ENCODE data around the gene CHD5. TPM values are rescaled to one million over a fixed set of nuclear protein-coding genes. Genes with fewer than 3 reads are reported as not detected.

Gene CHD5
- total RNA-seq, 4 donors from 2014 or later = 0.15 to 0.94 (median 0.26) TPM

GRCh38 chr1:6162773-6163172, 17.3 kb downstream of the CHD5 start:
- no peaks in the 10 kb centered on the region for H3K27me3 ChIP-seq
- H3K27ac ChIP-seq = no peak overlapping the region
- no peak overlapping the region for H3K4me3 ChIP-seq (replicated peaks in 1 of 3)
- TF ChIP-seq, protein P1, sequence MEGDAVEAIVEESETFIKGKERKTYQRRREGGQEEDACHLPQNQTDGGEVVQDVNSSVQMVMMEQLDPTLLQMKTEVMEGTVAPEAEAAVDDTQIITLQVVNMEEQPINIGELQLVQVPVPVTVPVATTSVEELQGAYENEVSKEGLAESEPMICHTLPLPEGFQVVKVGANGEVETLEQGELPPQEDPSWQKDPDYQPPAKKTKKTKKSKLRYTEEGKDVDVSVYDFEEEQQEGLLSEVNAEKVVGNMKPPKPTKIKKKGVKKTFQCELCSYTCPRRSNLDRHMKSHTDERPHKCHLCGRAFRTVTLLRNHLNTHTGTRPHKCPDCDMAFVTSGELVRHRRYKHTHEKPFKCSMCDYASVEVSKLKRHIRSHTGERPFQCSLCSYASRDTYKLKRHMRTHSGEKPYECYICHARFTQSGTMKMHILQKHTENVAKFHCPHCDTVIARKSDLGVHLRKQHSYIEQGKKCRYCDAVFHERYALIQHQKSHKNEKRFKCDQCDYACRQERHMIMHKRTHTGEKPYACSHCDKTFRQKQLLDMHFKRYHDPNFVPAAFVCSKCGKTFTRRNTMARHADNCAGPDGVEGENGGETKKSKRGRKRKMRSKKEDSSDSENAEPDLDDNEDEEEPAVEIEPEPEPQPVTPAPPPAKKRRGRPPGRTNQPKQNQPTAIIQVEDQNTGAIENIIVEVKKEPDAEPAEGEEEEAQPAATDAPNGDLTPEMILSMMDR (IDR thresholded peaks at IDR 0.05) = no peak
- TF ChIP-seq POLR2A (IDR thresholded peaks at IDR 0.05) = no peak
- no peaks in the 10 kb centered on the region for H3K9me3 ChIP-seq
- intact Hi-C loops (cut with DNase I) = no loop called here
- H3K36me3 ChIP-seq = no peaks in the 10 kb centered on the region
- H3K4me1 ChIP-seq = no peaks in the 10 kb centered on the region
- DNase-seq = no peak
- WGBS, 2 donors = 46 to 53% methylated on average over 10 to 13 of the region's 13 CpGs

DNA sequence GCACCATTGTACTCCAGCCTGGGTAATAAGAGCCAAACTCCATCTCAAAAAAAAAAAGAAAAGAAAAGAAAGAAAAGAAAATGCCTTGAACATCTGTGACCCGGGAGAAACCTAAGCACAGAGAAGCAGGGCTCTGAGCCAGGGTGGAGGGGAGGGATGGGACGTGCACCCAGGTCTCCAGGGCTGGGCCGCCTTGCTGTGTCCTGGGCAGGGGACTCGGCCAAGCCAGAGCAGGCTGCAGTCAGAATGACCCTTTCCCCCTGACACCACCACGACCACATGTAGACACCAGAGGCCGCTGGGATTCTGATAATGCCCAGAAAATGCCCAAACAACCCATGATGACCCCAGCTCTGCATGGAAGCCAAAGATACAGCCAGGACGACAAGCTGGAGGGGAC, 17.8 kb downstream of the CHD5 start:
- Histone ChIP-seq H3K27me3 (no peaks in the 10 kb centered on the region), H3K9me3 (no peaks in the 10 kb centered on the region), H3K4me3 (replicated peaks in 1 of 3) (no peak overlapping the region), H3K27ac (no peak overlapping the region), H3K36me3 (no peaks in the 10 kb centered on the region), H3K4me1 (no peaks in the 10 kb centered on the region)
- WGBS, 2 donors = 88 to 89% methylated on average over 6 to 7 of the region's 7 CpGs
- DNase-seq = no peak
- intact Hi-C loops (cut with DNase I) = no loop called here
- TF ChIP-seq, protein P1 (IDR thresholded peaks at IDR 0.05) = no peak
- no peak for TF ChIP-seq POLR2A (IDR thresholded peaks at IDR 0.05)

- no peaks in the 10 kb centered on the region for H3K9me3 ChIP-seq
- TF ChIP-seq, protein P1 (IDR thresholded peaks at IDR 0.05) = no peak
- TF ChIP-seq POLR2A (IDR thresholded peaks at IDR 0.05) = no peak
- WGBS, 2 donors = 69% methylated on average over 8 of the region's 8 CpGs
- no peak for DNase-seq
- no peaks in the 10 kb centered on the region for H3K4me1 ChIP-seq
- H3K27ac ChIP-seq = no peak overlapping the region
- intact Hi-C loops (cut with DNase I) = no loop called here
- H3K36me3 ChIP-seq = no peaks in the 10 kb centered on the region
- no peaks in the 10 kb centered on the region for H3K27me3 ChIP-seq
- no peak overlapping the region for H3K4me3 ChIP-seq (replicated peaks in 1 of 3)
Observed at GRCh38 chr1:6158181-6158580, 21.9 kb downstream of the CHD5 start.

GRCh38 chr1:6157528-6158174, 22.5 kb downstream of the CHD5 start:
- WGBS, 2 donors = 53 to 60% methylated on average over 10 to 15 of the region's 15 CpGs
- TF ChIP-seq, protein P1 (IDR thresholded peaks at IDR 0.05) = no peak
- TF ChIP-seq POLR2A (IDR thresholded peaks at IDR 0.05) = no peak
- no peak for DNase-seq
- no peak overlapping the region for H3K4me3 ChIP-seq (replicated peaks in 1 of 3)
- no peaks in the 10 kb centered on the region for H3K9me3 ChIP-seq
- no peak overlapping the region for H3K27ac ChIP-seq
- H3K4me1 ChIP-seq = no peaks in the 10 kb centered on the region
- H3K36me3 ChIP-seq = no peaks in the 10 kb centered on the region
- no peaks in the 10 kb centered on the region for H3K27me3 ChIP-seq
- intact Hi-C loops (cut with DNase I) = no loop called here

GRCh38 chr1:6157132-6157527, 23.0 kb downstream of the CHD5 start:
- Histone ChIP-seq H3K36me3 (no peaks in the 10 kb centered on the region), H3K27me3 (no peaks in the 10 kb centered on the region), H3K4me1 (no peaks in the 10 kb centered on the region), H3K27ac (no peak overlapping the region), H3K4me3 (replicated peaks in 1 of 3) (no peak overlapping the region), H3K9me3 (no peaks in the 10 kb centered on the region)
- TF ChIP-seq POLR2A (IDR thresholded peaks at IDR 0.05) = no peak
- 20 to 67% methylated on average over 1 of the region's 2 CpGs for WGBS, 2 donors
- no peak for DNase-seq
- intact Hi-C loops (cut with DNase I) = no loop called here
